VCaP (cell line): Measurements from ENCODE around the gene UBE2I.

Experiments used
- H3K27ac ChIP-seq: fragments of 450-650 bp; 2 replicates; pipeline ENCODE4 v1.5.1; 2017
- TF ChIP-seq, protein P1 (sequence below): fragments of 450-650 bp; conservative IDR thresholded peaks from 2 replicates; pipeline ENCODE4 v1.5.1; 2017; ENCODE audit warnings: mild to moderate bottlenecking, moderate library complexity

UBE2I gene

DNA sequence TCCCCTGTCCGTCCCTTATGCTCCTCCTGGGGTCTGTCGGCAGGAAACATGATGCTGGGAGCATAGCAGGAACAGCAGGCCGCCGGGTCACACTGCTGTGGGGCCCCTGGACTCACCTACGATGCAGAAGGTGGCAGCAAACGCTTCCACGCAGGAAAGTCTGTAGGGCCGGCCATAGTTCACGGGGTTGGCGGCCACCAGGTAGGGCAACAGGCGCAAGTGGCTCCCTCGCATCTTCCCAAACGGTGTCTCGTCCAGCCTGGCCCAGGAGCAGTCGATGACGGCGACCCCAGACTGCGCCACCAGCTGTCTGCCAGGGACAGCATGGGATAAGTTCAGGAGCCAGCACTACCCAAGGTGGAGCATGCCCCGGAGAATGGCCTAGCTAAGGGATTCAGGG is 41.3 kb downstream of the UBE2I start:
- TF ChIP-seq, protein P1, sequence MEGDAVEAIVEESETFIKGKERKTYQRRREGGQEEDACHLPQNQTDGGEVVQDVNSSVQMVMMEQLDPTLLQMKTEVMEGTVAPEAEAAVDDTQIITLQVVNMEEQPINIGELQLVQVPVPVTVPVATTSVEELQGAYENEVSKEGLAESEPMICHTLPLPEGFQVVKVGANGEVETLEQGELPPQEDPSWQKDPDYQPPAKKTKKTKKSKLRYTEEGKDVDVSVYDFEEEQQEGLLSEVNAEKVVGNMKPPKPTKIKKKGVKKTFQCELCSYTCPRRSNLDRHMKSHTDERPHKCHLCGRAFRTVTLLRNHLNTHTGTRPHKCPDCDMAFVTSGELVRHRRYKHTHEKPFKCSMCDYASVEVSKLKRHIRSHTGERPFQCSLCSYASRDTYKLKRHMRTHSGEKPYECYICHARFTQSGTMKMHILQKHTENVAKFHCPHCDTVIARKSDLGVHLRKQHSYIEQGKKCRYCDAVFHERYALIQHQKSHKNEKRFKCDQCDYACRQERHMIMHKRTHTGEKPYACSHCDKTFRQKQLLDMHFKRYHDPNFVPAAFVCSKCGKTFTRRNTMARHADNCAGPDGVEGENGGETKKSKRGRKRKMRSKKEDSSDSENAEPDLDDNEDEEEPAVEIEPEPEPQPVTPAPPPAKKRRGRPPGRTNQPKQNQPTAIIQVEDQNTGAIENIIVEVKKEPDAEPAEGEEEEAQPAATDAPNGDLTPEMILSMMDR = no peak
- no peak overlapping the region; the same call in 1 of the 2 replicates for H3K27ac ChIP-seq

DNA sequence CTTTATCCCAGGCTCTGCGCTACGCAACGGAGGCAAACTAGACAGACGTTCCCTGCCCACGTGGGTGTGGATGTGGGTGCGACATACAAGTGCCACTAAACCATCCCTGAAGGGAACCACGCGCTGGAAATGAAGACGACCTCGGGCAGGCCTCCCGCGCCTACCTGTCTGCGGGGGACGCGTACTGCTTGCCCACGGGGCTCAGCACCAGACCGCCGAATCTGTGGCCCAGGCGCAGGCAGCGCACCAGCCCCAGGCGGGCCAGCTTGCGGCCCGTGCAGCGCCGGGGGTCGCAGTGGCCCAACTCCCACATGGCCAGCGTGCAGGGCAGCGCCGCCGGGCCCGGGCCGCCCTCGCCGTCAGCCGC is 41.8 kb downstream of the UBE2I start:
- H3K27ac ChIP-seq = peak overlapping the region; percentile 61; the same call in 1 of the 2 replicates
- TF ChIP-seq, protein P1 = no peak

DNA sequence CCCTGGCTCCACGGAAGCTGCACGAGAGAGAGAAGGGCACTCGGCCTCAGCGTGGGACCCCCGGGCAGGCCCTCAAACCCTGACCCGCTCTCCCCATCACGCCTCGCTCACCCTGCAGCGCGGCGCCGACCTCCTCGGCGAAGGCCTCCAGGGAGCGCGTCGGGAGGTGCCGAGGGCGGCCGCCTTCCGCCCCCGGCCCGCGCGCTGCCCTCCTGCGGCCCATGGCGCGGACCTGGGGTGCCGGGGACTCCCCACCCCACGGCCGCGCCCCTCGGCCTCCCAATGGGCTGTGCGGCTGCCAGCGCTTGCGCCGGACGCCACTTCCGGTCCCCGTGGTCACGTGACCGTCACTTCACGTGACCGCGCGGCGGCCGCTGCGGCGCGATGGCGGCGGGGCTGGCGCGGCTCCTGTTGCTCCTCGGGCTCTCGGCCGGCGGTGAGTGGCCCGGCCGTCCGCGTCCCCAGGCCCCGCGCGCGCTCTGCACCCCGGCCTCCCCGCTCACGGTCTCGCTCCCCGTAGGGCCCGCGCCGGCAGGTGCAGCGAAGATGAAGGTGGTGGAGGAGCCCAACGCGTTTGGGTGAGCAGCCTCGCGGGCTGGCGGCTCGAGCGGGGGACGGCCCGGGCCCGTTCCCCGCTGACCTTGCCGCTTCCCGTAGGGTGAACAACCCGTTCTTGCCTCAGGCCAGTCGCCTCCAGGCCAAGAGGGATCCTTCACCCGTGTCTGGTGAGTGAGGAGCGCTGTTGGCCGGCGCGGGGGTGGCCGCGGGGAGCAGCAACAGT is 42.3 kb downstream of the UBE2I start, which contains the start of the genes GNPTG and TSR3:
Gene GNPTG, plus strand, starts transcription at position 350 of the 781 bp plus-strand sequence. Its CDS starts 35 bp downstream, at position 385.
Gene TSR3, minus strand, starts transcription at position 297 of the 781 bp plus-strand sequence. Its CDS starts 74 bp downstream, at position 223.
- H3K27ac ChIP-seq = peak within 1 kb of the TSS; percentile 61; the same call in 1 of the 2 replicates
- TF ChIP-seq, protein P1 = no peak

DNA sequence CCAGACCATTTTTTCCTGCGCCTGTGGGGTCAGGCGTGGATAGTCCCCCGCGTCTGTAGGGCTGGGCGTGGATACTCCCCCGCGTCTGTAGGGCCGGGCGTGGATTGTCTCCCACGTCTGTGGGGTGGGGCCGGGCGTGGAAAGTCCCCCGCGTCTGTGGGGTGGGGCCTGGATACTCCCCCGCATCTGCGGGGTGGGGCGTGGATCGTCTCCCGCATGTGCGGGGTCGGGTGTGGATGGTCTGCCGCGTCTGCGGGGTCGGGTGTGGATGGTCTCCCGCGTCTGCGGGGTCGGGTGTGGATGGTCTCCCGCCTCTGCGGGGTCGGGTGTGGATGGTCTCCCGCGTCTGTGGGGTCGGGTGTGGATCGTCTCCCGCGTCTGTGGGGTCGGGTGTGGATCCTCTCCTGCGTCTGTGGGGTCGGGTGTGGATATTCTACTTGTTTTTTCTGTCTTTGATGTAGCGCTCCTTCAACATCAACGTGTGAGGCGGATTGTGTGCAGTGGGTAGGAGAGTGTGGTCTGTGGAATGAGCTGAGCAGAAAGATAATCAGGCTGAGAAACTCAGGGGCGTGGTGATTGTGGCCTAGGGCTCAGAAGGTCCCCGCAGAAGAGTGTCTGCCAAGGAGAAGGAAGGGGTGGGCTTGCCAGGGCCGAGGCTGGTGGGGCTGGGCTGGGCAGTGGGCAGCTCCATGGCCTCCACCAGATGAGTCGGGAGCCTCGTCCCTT is 45.5 kb downstream of the UBE2I start:
- H3K27ac ChIP-seq = no peak overlapping the region
- TF ChIP-seq, protein P1 = no peak

DNA sequence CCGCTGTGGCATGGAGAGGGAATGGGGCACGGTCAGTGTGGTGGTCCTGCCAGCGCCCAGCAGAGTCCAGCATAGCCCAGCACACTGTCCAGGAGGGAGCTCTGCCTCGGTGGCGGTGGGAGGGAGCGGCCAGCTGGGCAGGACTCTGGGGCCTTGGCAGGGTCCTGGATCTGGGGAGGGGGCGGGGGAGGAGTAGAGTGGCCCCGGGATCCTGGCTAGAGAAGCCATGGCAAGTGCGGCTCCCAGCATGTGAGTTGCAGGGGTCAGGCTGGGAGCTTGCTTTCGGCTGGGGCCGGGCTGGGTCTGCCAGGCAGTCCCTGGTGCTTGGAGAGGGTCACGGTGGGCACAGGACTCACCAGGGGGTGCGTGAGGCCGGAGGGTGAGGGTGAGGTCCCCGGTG is 46.2 kb downstream of the UBE2I start:
- TF ChIP-seq, protein P1 = no peak
- no peak overlapping the region for H3K27ac ChIP-seq

DNA sequence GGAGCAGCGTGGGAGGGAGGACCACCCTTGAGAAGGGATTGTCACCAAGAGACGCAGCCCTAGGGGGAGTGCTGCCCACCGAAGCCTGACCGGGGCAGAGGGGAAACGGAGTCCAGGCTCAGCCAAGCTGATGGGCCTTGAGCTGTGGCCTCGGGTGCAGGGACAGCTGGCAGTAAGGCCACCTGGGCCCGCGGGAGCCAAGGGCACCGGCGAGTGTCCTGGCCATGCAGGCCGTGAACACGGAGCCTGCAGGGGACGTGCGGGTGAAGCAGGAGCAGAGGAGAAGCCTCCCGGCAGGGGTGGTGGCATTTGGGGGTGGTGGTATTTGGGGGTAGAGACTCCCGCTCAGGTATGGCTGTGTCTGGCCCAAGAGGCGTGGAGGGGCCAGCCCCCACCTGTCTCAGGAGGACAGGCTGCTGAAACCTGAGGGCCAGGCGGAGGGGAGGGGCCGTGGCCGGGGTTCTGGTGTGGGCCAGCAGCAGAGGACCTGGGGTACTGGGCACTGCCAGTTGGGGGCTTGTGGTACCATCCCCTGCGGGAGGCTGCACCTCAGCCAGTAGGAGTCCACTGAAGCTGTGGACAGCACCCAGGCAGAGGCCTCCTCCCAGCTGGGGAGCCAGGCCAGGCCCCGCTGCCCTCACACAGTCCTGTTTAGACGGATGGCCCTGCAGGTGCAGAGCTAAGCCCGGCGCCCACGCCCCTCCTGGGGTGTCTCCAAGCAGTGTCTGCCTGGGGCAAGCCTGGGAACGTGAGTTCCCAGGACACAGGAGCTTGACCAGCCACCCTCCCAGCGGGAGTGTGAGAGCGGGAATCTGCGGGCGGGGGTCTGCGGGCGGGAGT is 46.8 kb downstream of the UBE2I start:
- TF ChIP-seq, protein P1 = no peak
- no peak overlapping the region for H3K27ac ChIP-seq
